ENCODE data around the gene TOP1. TPM values are rescaled to one million over a fixed set of nuclear protein-coding genes. Genes with fewer than 3 reads are reported as not detected.

TOP1 gene
- polyA plus RNA-seq, 4 donors = 46.2 to 74.3 (median 69.8) TPM

DNA sequence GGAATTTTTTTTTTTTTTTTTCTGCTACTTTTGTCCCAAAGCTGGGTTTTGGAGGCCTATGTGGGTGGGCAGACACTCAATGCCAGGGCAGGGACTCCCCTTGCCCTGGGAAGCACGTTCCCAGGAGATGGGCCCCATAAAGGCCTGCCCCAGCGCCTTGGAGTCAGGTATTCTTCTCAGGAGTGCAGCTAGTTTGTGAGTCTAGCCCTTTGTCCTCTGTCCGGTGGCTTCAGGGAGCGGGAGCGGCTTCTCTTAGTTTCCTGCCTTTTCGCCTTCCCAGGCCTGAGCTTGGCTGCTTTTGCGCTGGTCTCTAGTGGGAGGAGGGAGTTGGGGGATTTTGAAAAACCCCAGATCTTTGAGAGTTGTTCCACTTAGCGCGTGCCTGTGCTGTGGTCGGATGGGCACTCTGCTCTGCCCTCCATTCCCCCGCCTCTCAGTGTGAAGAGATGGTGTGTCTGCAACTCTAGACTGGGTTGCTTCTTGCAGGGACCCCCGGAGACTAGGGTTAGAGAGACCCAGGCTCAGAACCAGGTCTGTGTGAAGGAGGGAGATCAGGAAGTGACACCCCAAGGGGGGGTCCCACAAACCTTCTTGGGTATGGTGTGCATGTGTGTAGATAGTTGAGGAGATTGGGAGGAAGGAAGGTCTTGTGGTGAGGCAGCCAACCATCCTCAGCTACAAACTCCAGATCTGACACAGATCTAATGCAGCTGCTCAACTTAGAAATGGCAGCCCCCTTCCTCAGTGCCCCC is 110.0 kb downstream of the TOP1 start:
- peak; percentile 66 to 67 for DNase-seq
- 7 to 19% (median 10%) methylated on average over 12 of the region's 12 CpGs for WGBS, 3 donors
- Histone ChIP-seq H3K4me3 (ENCODE audit: low read depth in 1 of 3, low read length in 3 of 3) (peak overlapping the region; percentile 81 to 87 (median 82)), H3K27me3 (ENCODE audit: control insufficient read depth in 3 of 3, insufficient read depth in 3 of 3, low read length in 3 of 3) (no peaks in the 10 kb centered on the region), H3K9me3 (ENCODE audit: control insufficient read depth in 2 of 2, insufficient read depth in 1 of 2, low read depth in 1 of 2, low read length in 1 of 2) (no peaks in the 10 kb centered on the region), H3K27ac (ENCODE audit: low read depth in 1 of 3, low read length in 2 of 3) (peak overlapping the region; percentile 93 to 96 (median 94)), H3K4me1 (ENCODE audit: control insufficient read depth in 3 of 3, insufficient read depth in 2 of 3, low read depth in 1 of 3, low read length in 2 of 3) (peaks cover 13 to 45% (median 21%) of the 10 kb centered on the region in 3 donors), H3K36me3 (ENCODE audit: control insufficient read depth in 3 of 3, insufficient read depth in 2 of 3, low read depth in 1 of 3, low read length in 3 of 3) (peaks cover 0 to 24% (median 0%) of the 10 kb centered on the region in 3 donors)
- no peak for FAIRE-seq

GRCh38 chr20:41139227-41140093 is 110.8 kb downstream of the TOP1 start:
- Histone ChIP-seq H3K27ac (ENCODE audit: low read depth in 1 of 3, low read length in 2 of 3) (peak overlapping the region; percentile 53 to 96 (median 94)), H3K4me1 (ENCODE audit: control insufficient read depth in 3 of 3, insufficient read depth in 2 of 3, low read depth in 1 of 3, low read length in 2 of 3) (peaks cover 13 to 45% (median 21%) of the 10 kb centered on the region in 3 donors), H3K9me3 (ENCODE audit: control insufficient read depth in 2 of 2, insufficient read depth in 1 of 2, low read depth in 1 of 2, low read length in 1 of 2) (no peaks in the 10 kb centered on the region), H3K27me3 (ENCODE audit: control insufficient read depth in 3 of 3, insufficient read depth in 3 of 3, low read length in 3 of 3) (no peaks in the 10 kb centered on the region), H3K4me3 (ENCODE audit: low read depth in 1 of 3, low read length in 3 of 3) (peak overlapping the region in 2 of 3 donors; percentile 81 to 87), H3K36me3 (ENCODE audit: control insufficient read depth in 3 of 3, insufficient read depth in 2 of 3, low read depth in 1 of 3, low read length in 3 of 3) (peaks cover 0 to 27% (median 0%) of the 10 kb centered on the region in 3 donors)
- FAIRE-seq = no peak
- DNase-seq = no peak
- 39 to 53% (median 40%) methylated on average over 5 of the region's 5 CpGs for WGBS, 3 donors

DNA sequence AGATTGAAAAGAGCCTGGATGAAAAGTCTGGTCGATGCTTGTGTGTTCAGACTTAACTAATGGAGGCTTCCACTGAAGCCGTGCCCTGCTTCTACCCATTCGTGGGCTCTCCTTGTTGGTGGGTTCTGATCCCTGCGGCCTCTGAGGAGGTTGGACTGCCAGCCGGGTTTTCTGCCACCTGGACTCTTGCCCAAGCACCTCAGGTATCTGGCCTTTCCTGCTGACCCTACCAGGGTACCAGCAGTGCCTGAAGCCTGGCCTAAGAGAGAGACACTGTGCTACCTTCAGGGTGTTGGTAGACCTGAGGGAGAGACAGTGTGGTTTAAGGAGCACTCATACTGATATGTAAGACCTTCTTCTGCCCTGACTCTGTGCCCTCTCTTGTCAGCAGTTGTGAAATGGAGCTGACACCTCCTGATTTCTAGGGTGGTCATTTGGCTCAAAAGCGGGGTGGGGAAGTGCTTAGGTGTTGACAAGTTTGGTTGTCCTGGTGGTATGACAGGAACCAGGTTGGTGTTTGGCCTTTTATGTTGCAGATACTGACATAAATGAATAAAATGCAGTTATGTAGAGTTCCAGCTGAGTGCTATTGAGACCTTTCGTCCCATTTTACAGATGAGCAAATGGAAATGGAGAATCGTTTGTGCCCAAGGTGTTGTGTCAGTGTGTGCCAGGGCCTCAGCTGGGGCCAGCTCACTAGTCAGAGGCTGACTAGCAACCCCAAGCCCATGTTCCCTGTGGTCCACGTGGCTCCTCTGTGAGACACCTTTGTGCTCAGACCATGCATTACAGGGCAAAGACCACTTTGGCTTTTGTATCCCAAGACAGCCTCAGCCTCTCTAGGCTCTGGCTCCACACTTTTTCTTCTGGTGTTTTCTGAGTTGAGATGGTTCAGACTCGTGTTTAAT is 111.9 kb downstream of the TOP1 start:
- 48 to 59% (median 56%) methylated on average over 10 of the region's 10 CpGs for WGBS, 3 donors
- H3K4me3 ChIP-seq (ENCODE audit: low read depth in 1 of 3, low read length in 3 of 3) = peak overlapping the region in 1 of 3 donors; percentile 4
- H3K27me3 ChIP-seq (ENCODE audit: control insufficient read depth in 3 of 3, insufficient read depth in 3 of 3, low read length in 3 of 3) = no peaks in the 10 kb centered on the region
- H3K4me1 ChIP-seq (ENCODE audit: control insufficient read depth in 3 of 3, insufficient read depth in 2 of 3, low read depth in 1 of 3, low read length in 2 of 3) = peaks cover 17 to 47% (median 21%) of the 10 kb centered on the region in 3 donors
- FAIRE-seq (no peak), DNase-seq (peak in 1 of 2 donors; percentile 63)
- peaks cover 0 to 33% (median 0%) of the 10 kb centered on the region in 3 donors for H3K36me3 ChIP-seq (ENCODE audit: control insufficient read depth in 3 of 3, insufficient read depth in 2 of 3, low read depth in 1 of 3, low read length in 3 of 3)
- H3K27ac ChIP-seq (ENCODE audit: low read depth in 1 of 3, low read length in 2 of 3) = peak overlapping the region; percentile 43 to 84 (median 55)
- no peaks in the 10 kb centered on the region for H3K9me3 ChIP-seq (ENCODE audit: control insufficient read depth in 2 of 2, insufficient read depth in 1 of 2, low read depth in 1 of 2, low read length in 1 of 2)

DNA sequence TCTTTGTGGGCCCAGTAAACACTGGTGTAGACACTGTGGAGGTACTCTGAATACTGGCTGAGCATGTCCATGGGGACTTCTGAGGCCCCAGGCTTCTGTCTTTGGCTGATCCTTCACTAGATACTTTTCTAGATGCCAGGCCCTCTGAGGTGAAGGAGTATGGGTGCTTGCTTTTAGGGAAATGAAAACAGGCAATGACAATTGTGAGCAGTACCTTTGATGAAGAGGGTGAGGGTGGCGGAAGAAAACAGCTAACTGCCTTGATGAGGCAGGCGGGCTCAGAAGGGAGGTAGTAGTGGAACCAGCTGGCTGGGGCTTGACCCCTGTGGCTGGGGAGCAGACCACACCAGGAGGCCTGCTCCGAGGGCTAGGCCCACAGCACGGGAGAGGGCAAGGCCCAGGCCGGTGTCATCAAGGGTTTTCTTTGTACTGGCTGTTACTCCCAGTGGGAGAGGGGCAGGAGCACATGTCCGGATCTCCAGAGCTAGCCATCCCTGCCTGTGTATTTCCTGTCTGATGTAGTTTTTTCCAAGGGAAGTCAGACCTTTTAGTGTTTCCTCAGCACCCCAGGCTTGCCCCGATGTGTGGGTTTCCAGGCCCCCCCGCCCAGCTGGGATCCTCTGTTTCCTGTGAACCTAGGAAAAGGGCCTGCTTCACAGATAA is 112.7 kb downstream of the TOP1 start:
- H3K36me3 ChIP-seq (ENCODE audit: control insufficient read depth in 3 of 3, insufficient read depth in 2 of 3, low read depth in 1 of 3, low read length in 3 of 3) = peaks cover 0 to 38% (median 0%) of the 10 kb centered on the region in 3 donors
- H3K4me1 ChIP-seq (ENCODE audit: control insufficient read depth in 3 of 3, insufficient read depth in 2 of 3, low read depth in 1 of 3, low read length in 2 of 3) = peaks cover 23 to 48% (median 25%) of the 10 kb centered on the region in 3 donors
- DNase-seq = no peak

GRCh38 chr20:41142245-41142644 is 113.6 kb downstream of the TOP1 start:
- Histone ChIP-seq H3K27ac (ENCODE audit: low read depth in 1 of 3, low read length in 2 of 3) (peak overlapping the region in 2 of 3 donors; percentile 55 to 61), H3K9me3 (ENCODE audit: control insufficient read depth in 2 of 2, insufficient read depth in 1 of 2, low read depth in 1 of 2, low read length in 1 of 2) (no peaks in the 10 kb centered on the region), H3K36me3 (ENCODE audit: control insufficient read depth in 3 of 3, insufficient read depth in 2 of 3, low read depth in 1 of 3, low read length in 3 of 3) (peaks cover 0 to 44% (median 0%) of the 10 kb centered on the region in 3 donors), H3K27me3 (ENCODE audit: control insufficient read depth in 3 of 3, insufficient read depth in 3 of 3, low read length in 3 of 3) (no peaks in the 10 kb centered on the region), H3K4me3 (ENCODE audit: low read depth in 1 of 3, low read length in 3 of 3) (no peak overlapping the region), H3K4me1 (ENCODE audit: control insufficient read depth in 3 of 3, insufficient read depth in 2 of 3, low read depth in 1 of 3, low read length in 2 of 3) (peaks cover 27 to 53% (median 32%) of the 10 kb centered on the region in 3 donors)
- FAIRE-seq = no peak
- 45 to 63% (median 48%) methylated on average over 4 of the region's 4 CpGs for WGBS, 3 donors
- DNase-seq = no peak

More for the DNA sequence above, 112.7 kb downstream of the TOP1 start:
- Histone ChIP-seq H3K9me3 (ENCODE audit: control insufficient read depth in 2 of 2, insufficient read depth in 1 of 2, low read depth in 1 of 2, low read length in 1 of 2) (no peaks in the 10 kb centered on the region), H3K4me3 (ENCODE audit: low read depth in 1 of 3, low read length in 3 of 3) (no peak overlapping the region), H3K27me3 (ENCODE audit: control insufficient read depth in 3 of 3, insufficient read depth in 3 of 3, low read length in 3 of 3) (no peaks in the 10 kb centered on the region), H3K27ac (ENCODE audit: low read depth in 1 of 3, low read length in 2 of 3) (peak overlapping the region; percentile 4 to 84 (median 55))
- FAIRE-seq = no peak
- 43 to 57% (median 46%) methylated on average over 8 of the region's 8 CpGs for WGBS, 3 donors

DNA sequence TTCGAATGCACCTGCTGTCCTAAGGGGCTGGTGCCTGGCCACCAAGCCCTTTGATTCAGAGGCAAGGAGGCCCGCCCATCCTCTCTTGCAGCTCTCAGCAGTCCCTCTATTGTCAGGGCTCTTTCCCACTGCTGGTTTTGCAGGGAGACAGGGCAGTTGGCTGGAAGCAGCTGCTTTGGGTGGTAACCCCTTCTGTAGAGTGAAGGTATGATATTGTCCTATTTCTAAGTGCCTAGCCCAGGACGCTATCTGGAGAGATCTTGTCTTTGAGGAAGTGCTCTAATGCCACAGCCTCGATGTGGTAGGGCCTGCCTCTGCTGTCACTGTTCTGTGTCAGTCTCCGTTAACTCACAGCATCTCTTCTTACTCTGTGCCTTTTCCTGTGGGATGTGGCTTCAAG is 114.3 kb downstream of the TOP1 start:
- DNase-seq (peak in 1 of 2 donors; percentile 47), FAIRE-seq (no peak)
- H3K9me3 ChIP-seq (ENCODE audit: control insufficient read depth in 2 of 2, insufficient read depth in 1 of 2, low read depth in 1 of 2, low read length in 1 of 2) = no peaks in the 10 kb centered on the region
- no peaks in the 10 kb centered on the region for H3K27me3 ChIP-seq (ENCODE audit: control insufficient read depth in 3 of 3, insufficient read depth in 3 of 3, low read length in 3 of 3)
- peaks cover 0 to 44% (median 0%) of the 10 kb centered on the region in 3 donors for H3K36me3 ChIP-seq (ENCODE audit: control insufficient read depth in 3 of 3, insufficient read depth in 2 of 3, low read depth in 1 of 3, low read length in 3 of 3)
- WGBS, 3 donors = 41 to 46% (median 42%) methylated on average over 5 of the region's 5 CpGs
- peak overlapping the region in 1 of 3 donors; percentile 11 for H3K27ac ChIP-seq (ENCODE audit: low read depth in 1 of 3, low read length in 2 of 3)
- peaks cover 27 to 57% (median 32%) of the 10 kb centered on the region in 3 donors for H3K4me1 ChIP-seq (ENCODE audit: control insufficient read depth in 3 of 3, insufficient read depth in 2 of 3, low read depth in 1 of 3, low read length in 2 of 3)
- no peak overlapping the region for H3K4me3 ChIP-seq (ENCODE audit: low read depth in 1 of 3, low read length in 3 of 3)

DNA sequence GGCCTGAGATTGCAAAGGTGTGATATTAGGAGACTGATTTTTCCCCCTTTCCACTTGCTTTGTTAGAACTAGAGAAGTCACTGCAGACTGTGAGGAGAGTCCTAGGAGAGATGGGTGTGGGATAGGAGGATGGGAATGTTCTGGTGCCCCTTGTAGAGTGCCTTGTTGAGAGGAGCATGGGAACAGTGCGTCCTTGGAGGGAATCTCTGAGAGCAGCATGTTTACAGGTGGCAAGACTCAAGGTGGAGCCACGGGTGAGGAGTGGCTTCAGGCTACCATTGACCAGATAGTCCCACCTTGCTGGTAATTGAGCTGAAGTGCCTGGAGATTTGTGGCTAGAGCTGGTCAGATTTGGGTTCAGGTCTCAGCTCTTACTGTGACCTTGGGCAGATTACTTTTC is 114.7 kb downstream of the TOP1 start:
- FAIRE-seq (no peak), DNase-seq (no peak)
- H3K4me1 ChIP-seq (ENCODE audit: control insufficient read depth in 3 of 3, insufficient read depth in 2 of 3, low read depth in 1 of 3, low read length in 2 of 3) = peaks cover 30 to 61% (median 36%) of the 10 kb centered on the region in 3 donors
- no peaks in the 10 kb centered on the region for H3K9me3 ChIP-seq (ENCODE audit: control insufficient read depth in 2 of 2, insufficient read depth in 1 of 2, low read depth in 1 of 2, low read length in 1 of 2)
- peaks cover 0 to 44% (median 0%) of the 10 kb centered on the region in 3 donors for H3K36me3 ChIP-seq (ENCODE audit: control insufficient read depth in 3 of 3, insufficient read depth in 2 of 3, low read depth in 1 of 3, low read length in 3 of 3)
- no peak overlapping the region for H3K4me3 ChIP-seq (ENCODE audit: low read depth in 1 of 3, low read length in 3 of 3)
- 41 to 67% (median 52%) methylated on average over 2 of the region's 2 CpGs for WGBS, 3 donors
- H3K27me3 ChIP-seq (ENCODE audit: control insufficient read depth in 3 of 3, insufficient read depth in 3 of 3, low read length in 3 of 3) = no peaks in the 10 kb centered on the region
- H3K27ac ChIP-seq (ENCODE audit: low read depth in 1 of 3, low read length in 2 of 3) = no peak overlapping the region
